Stimulated activated CD8-positive, alpha-beta memory T cell treated with anti-CD3 and anti-CD28 coated beads, Interleukin-2, amount 100 ng/mL, for 48 hours (primary cell): ENCODE results near the gene RELN.

Experiments
- DNase-seq, 2 donors: peaks; one replicate each; pipeline ENCODE4 v3.0.0-alpha.2; 2020; ENCODE audit warnings: low read depth in 2 of 2

Gene RELN

GRCh38 chr7:103717574-103717973 lies 271.9 kb downstream of the RELN start:
- DNase-seq = no peak

- no peak for DNase-seq
Observed at GRCh38 chr7:103715376-103716120, 273.9 kb downstream of the RELN start.

GRCh38 chr7:103714376-103714927 lies 275.0 kb downstream of the RELN start:
- no peak for DNase-seq

- DNase-seq = no peak
Observed at GRCh38 chr7:103712991-103713778, 276.3 kb downstream of the RELN start.

GRCh38 chr7:103711413-103711812 lies 278.0 kb downstream of the RELN start:
- DNase-seq = no peak

GRCh38 chr7:103710247-103710646 lies 279.2 kb downstream of the RELN start:
- no peak for DNase-seq

- no peak for DNase-seq
Observed at GRCh38 chr7:103706805-103707204, 282.7 kb downstream of the RELN start.

- DNase-seq = no peak
Observed at GRCh38 chr7:103705542-103705941, 283.9 kb downstream of the RELN start.

GRCh38 chr7:103704701-103705100 lies 284.8 kb downstream of the RELN start:
- DNase-seq = no peak

GRCh38 chr7:103702982-103703381 lies 286.5 kb downstream of the RELN start:
- no peak for DNase-seq

GRCh38 chr7:103702454-103702853 lies 287.0 kb downstream of the RELN start:
- DNase-seq = no peak

GRCh38 chr7:103699032-103699431 lies 290.4 kb downstream of the RELN start:
- DNase-seq = no peak

- DNase-seq = no peak
Observed at GRCh38 chr7:103698064-103698463, 291.4 kb downstream of the RELN start.

- DNase-seq = no peak
Observed at GRCh38 chr7:103695521-103695920, 293.9 kb downstream of the RELN start.

- DNase-seq = no peak
Observed at GRCh38 chr7:103694304-103694703, 295.2 kb downstream of the RELN start.

- no peak for DNase-seq
Observed at GRCh38 chr7:103691291-103691690, 298.2 kb downstream of the RELN start.

- no peak for DNase-seq
Observed at GRCh38 chr7:103690242-103690974, 299.1 kb downstream of the RELN start.

- no peak for DNase-seq
Observed at GRCh38 chr7:103689255-103689654, 300.2 kb downstream of the RELN start.

- DNase-seq = no peak
Observed at GRCh38 chr7:103687951-103688350, 301.5 kb downstream of the RELN start.

- no peak for DNase-seq
Observed at GRCh38 chr7:103687272-103687671, 302.2 kb downstream of the RELN start.

- DNase-seq = no peak
Observed at GRCh38 chr7:103686763-103687162, 302.7 kb downstream of the RELN start.

- no peak for DNase-seq
Observed at GRCh38 chr7:103686064-103686463, 303.4 kb downstream of the RELN start.
